ENCODE measurements around the gene AFDN. TPM values are rescaled to one million over a fixed set of nuclear protein-coding genes. Genes with fewer than 3 reads are reported as not detected.
"Not testable (repeated sequence)": the region's sequence is repeated elsewhere in the genome, so short reads cannot be mapped to it uniquely, and the experiment has no call there.

Gene AFDN
- polyA plus RNA-seq, 2 donors = 91.7 to 124 TPM

- H3K4me3 ChIP-seq (ENCODE audit: low read depth in 1 of 2, low read length in 2 of 2) = no peak overlapping the region
- H3K4me1 ChIP-seq (ENCODE audit: control insufficient read depth in 2 of 2, insufficient read depth in 2 of 2, low read length in 1 of 2) = no peaks in the 10 kb centered on the region
- no peaks in the 10 kb centered on the region for H3K36me3 ChIP-seq (ENCODE audit: control insufficient read depth in 2 of 2, insufficient read depth in 2 of 2, low read length in 1 of 2)
- peaks cover 0 to 3% of the 10 kb centered on the region in 2 donors for H3K9me3 ChIP-seq (ENCODE audit: control insufficient read depth in 2 of 2, insufficient read depth in 1 of 2, low read depth in 1 of 2, low read length in 1 of 2)
- no peak overlapping the region for H3K27ac ChIP-seq (ENCODE audit: low read depth in 2 of 2, low read length in 1 of 2)
- WGBS, 2 donors = 65 to 82% methylated on average over 34 to 43 of the region's 43 CpGs
- no peaks in the 10 kb centered on the region for H3K27me3 ChIP-seq (ENCODE audit: control insufficient read depth in 1 of 2, insufficient read depth in 2 of 2, low read length in 2 of 2)
Measured at GRCh38 chr6:167996424-167997199, 169.9 kb downstream of the AFDN start.

- Histone ChIP-seq H3K27me3 (ENCODE audit: control insufficient read depth in 1 of 2, insufficient read depth in 2 of 2, low read length in 2 of 2) (no peaks in the 10 kb centered on the region), H3K9me3 (ENCODE audit: control insufficient read depth in 2 of 2, insufficient read depth in 1 of 2, low read depth in 1 of 2, low read length in 1 of 2) (peaks cover 0 to 3% of the 10 kb centered on the region in 2 donors), H3K27ac (ENCODE audit: low read depth in 2 of 2, low read length in 1 of 2) (no peak within 1 kb of the TSS), H3K4me1 (ENCODE audit: control insufficient read depth in 2 of 2, insufficient read depth in 2 of 2, low read length in 1 of 2) (no peaks in the 10 kb centered on the region), H3K4me3 (ENCODE audit: low read depth in 1 of 2, low read length in 2 of 2) (no peak within 1 kb of the TSS), H3K36me3 (ENCODE audit: control insufficient read depth in 2 of 2, insufficient read depth in 2 of 2, low read length in 1 of 2) (no peaks in the 10 kb centered on the region)
- WGBS, 2 donors = 66 to 87% methylated on average over 9 of the region's 9 CpGs
Measured at GRCh38 chr6:167997642-167998041, 170.9 kb downstream of the AFDN start, which contains the start of gene KIF25. KIF25 (plus strand) TSS chr6:167997671; CDS start chr6:168029586, 31,915 bp downstream.

GRCh38 chr6:167998215-167998614, 171.5 kb downstream of the AFDN start:
- Histone ChIP-seq H3K4me3 (ENCODE audit: low read depth in 1 of 2, low read length in 2 of 2) (no peak overlapping the region), H3K4me1 (ENCODE audit: control insufficient read depth in 2 of 2, insufficient read depth in 2 of 2, low read length in 1 of 2) (no peaks in the 10 kb centered on the region), H3K36me3 (ENCODE audit: control insufficient read depth in 2 of 2, insufficient read depth in 2 of 2, low read length in 1 of 2) (no peaks in the 10 kb centered on the region), H3K9me3 (ENCODE audit: control insufficient read depth in 2 of 2, insufficient read depth in 1 of 2, low read depth in 1 of 2, low read length in 1 of 2) (peaks cover 0 to 3% of the 10 kb centered on the region in 2 donors), H3K27me3 (ENCODE audit: control insufficient read depth in 1 of 2, insufficient read depth in 2 of 2, low read length in 2 of 2) (no peaks in the 10 kb centered on the region), H3K27ac (ENCODE audit: low read depth in 2 of 2, low read length in 1 of 2) (no peak overlapping the region)
- 61 to 72% methylated on average over 5 of the region's 5 CpGs for WGBS, 2 donors

- Histone ChIP-seq H3K4me1 (ENCODE audit: control insufficient read depth in 2 of 2, insufficient read depth in 2 of 2, low read length in 1 of 2) (no peaks in the 10 kb centered on the region), H3K27ac (ENCODE audit: low read depth in 2 of 2, low read length in 1 of 2) (no peak overlapping the region), H3K4me3 (ENCODE audit: low read depth in 1 of 2, low read length in 2 of 2) (no peak overlapping the region), H3K9me3 (ENCODE audit: control insufficient read depth in 2 of 2, insufficient read depth in 1 of 2, low read depth in 1 of 2, low read length in 1 of 2) (peaks cover 0 to 3% of the 10 kb centered on the region in 2 donors), H3K36me3 (ENCODE audit: control insufficient read depth in 2 of 2, insufficient read depth in 2 of 2, low read length in 1 of 2) (no peaks in the 10 kb centered on the region), H3K27me3 (ENCODE audit: control insufficient read depth in 1 of 2, insufficient read depth in 2 of 2, low read length in 2 of 2) (no peaks in the 10 kb centered on the region)
- 89 to 90% methylated on average over 13 of the region's 13 CpGs for WGBS, 2 donors
Measured at GRCh38 chr6:168000198-168001028, 173.7 kb downstream of the AFDN start.

GRCh38 chr6:168001029-168001332, 174.3 kb downstream of the AFDN start:
- Histone ChIP-seq H3K27ac (ENCODE audit: low read depth in 2 of 2, low read length in 1 of 2) (no peak overlapping the region), H3K36me3 (ENCODE audit: control insufficient read depth in 2 of 2, insufficient read depth in 2 of 2, low read length in 1 of 2) (no peaks in the 10 kb centered on the region)
- 91 to 94% methylated on average over 10 of the region's 10 CpGs for WGBS, 2 donors

GRCh38 chr6:168001514-168001913, 174.8 kb downstream of the AFDN start:
- H3K4me1 ChIP-seq (ENCODE audit: control insufficient read depth in 2 of 2, insufficient read depth in 2 of 2, low read length in 1 of 2); H3K4me3 ChIP-seq (ENCODE audit: low read depth in 1 of 2, low read length in 2 of 2); H3K27ac ChIP-seq (ENCODE audit: low read depth in 2 of 2, low read length in 1 of 2); H3K9me3 ChIP-seq (ENCODE audit: control insufficient read depth in 2 of 2, insufficient read depth in 1 of 2, low read depth in 1 of 2, low read length in 1 of 2); H3K36me3 ChIP-seq (ENCODE audit: control insufficient read depth in 2 of 2, insufficient read depth in 2 of 2, low read length in 1 of 2); H3K27me3 ChIP-seq (ENCODE audit: control insufficient read depth in 1 of 2, insufficient read depth in 2 of 2, low read length in 2 of 2): not testable (repeated sequence)
- WGBS, 2 donors = 83 to 95% methylated on average over 12 to 21 of the region's 21 CpGs

More at GRCh38 chr6:168001029-168001332, 174.3 kb downstream of the AFDN start:
- no peaks in the 10 kb centered on the region for H3K4me1 ChIP-seq (ENCODE audit: control insufficient read depth in 2 of 2, insufficient read depth in 2 of 2, low read length in 1 of 2)
- no peak overlapping the region for H3K4me3 ChIP-seq (ENCODE audit: low read depth in 1 of 2, low read length in 2 of 2)
- no peaks in the 10 kb centered on the region for H3K27me3 ChIP-seq (ENCODE audit: control insufficient read depth in 1 of 2, insufficient read depth in 2 of 2, low read length in 2 of 2)
- H3K9me3 ChIP-seq (ENCODE audit: control insufficient read depth in 2 of 2, insufficient read depth in 1 of 2, low read depth in 1 of 2, low read length in 1 of 2) = peaks cover 0 to 3% of the 10 kb centered on the region in 2 donors

DNA sequence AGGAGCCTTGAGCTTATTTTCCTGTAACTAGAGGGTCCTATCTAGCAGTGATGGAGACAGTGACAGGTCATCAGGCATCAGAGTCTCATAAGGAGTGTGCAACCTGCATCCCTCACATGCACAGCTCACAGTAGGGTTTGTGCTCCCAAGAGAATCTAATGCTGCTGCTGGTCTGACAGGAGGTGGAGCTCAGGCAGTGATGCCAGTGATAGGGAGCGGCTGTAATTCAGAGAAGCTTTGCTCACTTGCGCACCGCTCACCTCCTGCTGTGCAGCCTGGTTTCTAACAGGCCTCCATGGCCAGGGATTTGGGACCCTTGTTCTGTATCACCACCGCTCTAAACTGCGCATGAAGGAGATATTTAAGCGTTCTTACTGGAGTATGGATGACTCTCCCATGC, 176.1 kb downstream of the AFDN start:
- Histone ChIP-seq H3K27me3 (ENCODE audit: control insufficient read depth in 1 of 2, insufficient read depth in 2 of 2, low read length in 2 of 2) (no peaks in the 10 kb centered on the region), H3K27ac (ENCODE audit: low read depth in 2 of 2, low read length in 1 of 2) (no peak overlapping the region), H3K4me1 (ENCODE audit: control insufficient read depth in 2 of 2, insufficient read depth in 2 of 2, low read length in 1 of 2) (no peaks in the 10 kb centered on the region), H3K36me3 (ENCODE audit: control insufficient read depth in 2 of 2, insufficient read depth in 2 of 2, low read length in 1 of 2) (no peaks in the 10 kb centered on the region), H3K9me3 (ENCODE audit: control insufficient read depth in 2 of 2, insufficient read depth in 1 of 2, low read depth in 1 of 2, low read length in 1 of 2) (peaks cover 0 to 3% of the 10 kb centered on the region in 2 donors), H3K4me3 (ENCODE audit: low read depth in 1 of 2, low read length in 2 of 2) (no peak overlapping the region)
- 91 to 94% methylated on average over 6 of the region's 6 CpGs for WGBS, 2 donors

DNA sequence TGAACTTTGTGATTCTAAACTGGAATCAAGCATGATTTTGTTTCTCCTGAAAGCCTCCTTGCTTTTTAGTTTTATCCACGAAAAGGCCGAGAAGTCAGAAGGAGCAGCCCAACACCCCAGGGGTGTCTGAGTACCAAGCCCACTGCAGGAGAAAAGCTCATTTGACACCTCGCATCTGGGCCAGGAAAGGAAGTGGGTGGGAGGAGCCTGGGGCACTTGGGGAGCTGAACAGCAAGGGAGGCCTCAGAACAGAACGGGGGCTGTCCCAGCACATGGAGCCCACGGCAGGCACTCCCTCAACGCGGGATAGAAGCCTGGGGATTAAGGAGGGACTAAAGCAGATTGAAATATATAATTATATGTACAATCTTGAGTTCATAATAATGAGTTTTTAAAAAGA, 177.3 kb downstream of the AFDN start:
- Histone ChIP-seq H3K4me1 (ENCODE audit: control insufficient read depth in 2 of 2, insufficient read depth in 2 of 2, low read length in 1 of 2) (no peaks in the 10 kb centered on the region), H3K36me3 (ENCODE audit: control insufficient read depth in 2 of 2, insufficient read depth in 2 of 2, low read length in 1 of 2) (no peaks in the 10 kb centered on the region), H3K27me3 (ENCODE audit: control insufficient read depth in 1 of 2, insufficient read depth in 2 of 2, low read length in 2 of 2) (no peaks in the 10 kb centered on the region), H3K27ac (ENCODE audit: low read depth in 2 of 2, low read length in 1 of 2) (no peak overlapping the region), H3K9me3 (ENCODE audit: control insufficient read depth in 2 of 2, insufficient read depth in 1 of 2, low read depth in 1 of 2, low read length in 1 of 2) (peaks cover 0 to 3% of the 10 kb centered on the region in 2 donors), H3K4me3 (ENCODE audit: low read depth in 1 of 2, low read length in 2 of 2) (no peak overlapping the region)
- 77 to 78% methylated on average over 7 of the region's 7 CpGs for WGBS, 2 donors

- Histone ChIP-seq H3K4me3 (ENCODE audit: low read depth in 1 of 2, low read length in 2 of 2) (no peak overlapping the region), H3K9me3 (ENCODE audit: control insufficient read depth in 2 of 2, insufficient read depth in 1 of 2, low read depth in 1 of 2, low read length in 1 of 2) (peaks cover 0 to 3% of the 10 kb centered on the region in 2 donors), H3K4me1 (ENCODE audit: control insufficient read depth in 2 of 2, insufficient read depth in 2 of 2, low read length in 1 of 2) (no peaks in the 10 kb centered on the region), H3K27ac (ENCODE audit: low read depth in 2 of 2, low read length in 1 of 2) (no peak overlapping the region), H3K36me3 (ENCODE audit: control insufficient read depth in 2 of 2, insufficient read depth in 2 of 2, low read length in 1 of 2) (no peaks in the 10 kb centered on the region), H3K27me3 (ENCODE audit: control insufficient read depth in 1 of 2, insufficient read depth in 2 of 2, low read length in 2 of 2) (no peaks in the 10 kb centered on the region)
- 93 to 96% methylated on average over 11 of the region's 11 CpGs for WGBS, 2 donors
Measured at GRCh38 chr6:168004945-168005344, 178.2 kb downstream of the AFDN start.

Data from esophagus (tissue), 2 donors.